Measurements from ENCODE around the gene ARG2.
A peak's percentile ranks its signal among the peaks of the same experiment; 100 is the strongest.

ARG2 gene

DNA sequence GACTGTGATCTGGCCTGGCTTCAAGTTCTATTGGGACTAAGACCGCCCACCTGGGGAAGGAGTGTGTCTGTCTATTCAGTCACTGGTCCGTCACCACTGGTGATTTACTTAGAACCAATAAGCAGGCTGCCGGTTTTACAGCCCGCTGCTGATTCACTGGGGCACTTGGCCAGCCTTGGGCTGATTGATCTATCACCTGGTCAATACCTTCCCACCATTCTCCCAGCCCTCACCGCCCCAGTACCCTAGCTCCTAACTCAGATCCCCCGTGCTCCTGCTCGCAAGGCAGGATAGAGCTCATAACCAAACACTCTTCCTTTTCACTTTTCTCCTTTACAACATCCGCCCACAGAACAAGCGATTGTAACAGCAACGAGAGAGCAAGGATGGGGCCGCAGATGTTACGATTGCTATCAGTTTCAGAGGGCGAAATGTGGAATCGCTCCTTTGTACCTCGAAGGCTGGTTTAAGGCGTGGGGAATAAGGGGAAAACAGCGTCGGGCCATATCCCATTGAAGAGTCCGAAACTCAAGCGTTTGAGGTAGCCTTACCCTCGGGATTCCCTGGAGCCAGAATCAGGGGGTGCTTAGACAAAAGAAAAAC is 75.2 kb downstream of the ARG2 start:
- DNase-seq (ENCODE audit: low spot score): peak; percentile 87

- DNase-seq (ENCODE audit: low spot score): peak; percentile 90
Measured at GRCh38 chr14:67695394-67695949, 75.8 kb downstream of the ARG2 start, which contains the start of gene RDH11. RDH11 (minus strand) TSS chr14:67695764; CDS start chr14:67695703, 61 bp downstream.

- no peak for DNase-seq (ENCODE audit: low spot score)
Measured at GRCh38 chr14:67697006-67697405, 77.3 kb downstream of the ARG2 start.

DNA sequence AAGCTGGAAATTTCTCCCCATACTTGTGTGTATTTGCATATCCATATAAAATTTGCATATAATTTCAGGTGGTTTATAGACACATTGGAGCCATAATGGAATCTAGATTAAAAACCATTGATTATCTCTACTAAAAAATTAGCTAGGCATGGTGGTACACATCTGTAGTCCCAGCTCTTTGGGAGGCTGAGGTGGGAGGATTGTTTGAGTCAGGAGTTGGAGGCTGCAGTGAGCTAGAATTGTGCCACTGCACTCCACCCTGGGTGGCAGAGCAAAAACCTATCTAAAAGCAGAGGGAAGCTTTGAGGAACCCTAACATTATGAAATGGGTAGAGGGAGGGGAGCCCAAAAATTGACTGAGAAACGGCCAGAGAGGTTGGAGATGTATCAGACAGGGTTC is 78.5 kb downstream of the ARG2 start:
- DNase-seq (ENCODE audit: low spot score): no peak
